ENCODE measurements around the gene SLU7.

DNA sequence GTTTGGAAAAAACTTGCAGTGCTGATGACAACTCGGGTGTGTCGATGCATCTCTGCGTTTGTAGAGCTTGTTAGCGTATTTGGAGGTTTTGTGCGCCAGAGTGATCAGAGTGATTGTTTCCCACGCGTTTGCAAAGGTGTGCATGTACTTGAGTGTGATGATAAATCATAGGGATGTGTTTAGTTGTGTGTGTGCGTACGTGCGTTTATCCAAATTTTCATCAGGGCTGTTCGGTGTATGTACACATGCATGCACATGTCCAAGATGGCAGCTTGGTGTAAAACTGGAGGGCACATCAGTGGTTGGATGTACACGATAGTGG is 48.2 kb downstream of the SLU7 start:
- TF ChIP-seq TAF1 (IDR thresholded peaks at IDR 0.05; ENCODE audit: borderline replicate concordance, insufficient read depth, low read length), result no peak
- TF ChIP-seq FOXP2 (optimal IDR thresholded peaks at IDR 0.05; ENCODE audit: borderline replicate concordance, extremely low read depth, extremely low read length, insufficient read depth), result no peak
